H9 (cell line): ENCODE results near the gene DNAJC7. TPM values are rescaled to one million over a fixed set of nuclear protein-coding genes. Genes with fewer than 3 reads are reported as not detected.

Experiments
- DNase-seq: peaks from one replicate; pipeline ENCODE4 v3.0.0-alpha.2; 2017
- H2AFZ ChIP-seq: one replicate; pipeline ENCODE4 v1.6.1; 2013; ENCODE audit warnings: mild to moderate bottlenecking, low read length, control low read depth, moderate library complexity
- H2AK5ac ChIP-seq: 2 replicates; pipeline ENCODE4 v1.6.1; 2013; ENCODE audit warnings: low read length, control low read depth, mixed read lengths; ENCODE audit not compliant: insufficient read length
- H2BK120ac ChIP-seq: one replicate; pipeline ENCODE4 v1.6.1; 2013; ENCODE audit warnings: low read depth, mild to moderate bottlenecking, low read length, control low read depth, inconsistent platforms; ENCODE audit not compliant: poor library complexity, severe bottlenecking
- H2BK12ac ChIP-seq: 2 replicates; pipeline ENCODE4 v1.6.1; 2013; ENCODE audit warnings: low read length, control low read depth, mixed read lengths, low read depth; ENCODE audit not compliant: insufficient read length
- H2BK15ac ChIP-seq: 2 replicates; pipeline ENCODE4 v1.6.1; 2013; ENCODE audit warnings: low read depth, low read length, control low read depth
- H2BK20ac ChIP-seq: one replicate; pipeline ENCODE4 v1.6.1; 2013; ENCODE audit warnings: low read depth, mild to moderate bottlenecking, low read length, control low read depth, inconsistent platforms; ENCODE audit not compliant: poor library complexity, severe bottlenecking
- H2BK5ac ChIP-seq: 2 replicates; pipeline ENCODE4 v1.6.1; 2013; ENCODE audit warnings: low read length, control low read depth, mixed read lengths; ENCODE audit not compliant: insufficient read length
- H3K14ac ChIP-seq: 2 replicates; pipeline ENCODE4 v1.6.1; 2013; ENCODE audit warnings: low read length, control low read depth; ENCODE audit not compliant: insufficient read depth
- H3K18ac ChIP-seq: 2 replicates; pipeline ENCODE4 v1.6.1; 2013; ENCODE audit warnings: low read depth, mild to moderate bottlenecking, mixed read lengths, low read length, control low read depth; ENCODE audit not compliant: insufficient read length
- H3K23ac ChIP-seq: 2 replicates; pipeline ENCODE4 v1.6.1; 2013; ENCODE audit warnings: low read length, control low read depth, mixed read lengths, low read depth; ENCODE audit not compliant: insufficient read length
- H3K23me2 ChIP-seq: 2 replicates; pipeline ENCODE4 v1.6.1; 2013; ENCODE audit warnings: low read depth, mild to moderate bottlenecking, mixed read lengths, low read length, control low read depth; ENCODE audit not compliant: insufficient read length, poor library complexity, severe bottlenecking
- H3K27ac ChIP-seq: 2 replicates; pipeline ENCODE4 v1.5.1; 2013; ENCODE audit warnings: low read length, control low read depth, mixed read lengths, low read depth; ENCODE audit not compliant: insufficient read length
- H3K27me3 ChIP-seq: 2 replicates; pipeline ENCODE4 v1.6.1; 2013; ENCODE audit warnings: low read length, control low read depth, inconsistent platforms; ENCODE audit not compliant: insufficient read depth
- H3K4ac ChIP-seq: 2 replicates; pipeline ENCODE4 v1.6.1; 2013; ENCODE audit warnings: low read depth, mild to moderate bottlenecking, control low read depth, inconsistent platforms, low read length, moderate library complexity
- H3K4me1 ChIP-seq: 2 replicates; pipeline ENCODE4 v1.6.1; 2013; ENCODE audit warnings: low read length, control low read depth, inconsistent platforms; ENCODE audit not compliant: insufficient read depth
- H3K4me2 ChIP-seq: 2 replicates; pipeline ENCODE4 v1.6.1; 2013; ENCODE audit warnings: low read length, control low read depth, mixed read lengths; ENCODE audit not compliant: insufficient read length, insufficient read depth
- H3K56ac ChIP-seq: 2 replicates; pipeline ENCODE4 v1.6.1; 2013; ENCODE audit warnings: low read depth, mild to moderate bottlenecking, mixed read lengths, low read length, control low read depth; ENCODE audit not compliant: insufficient read length
- H3K79me1 ChIP-seq: 2 replicates; pipeline ENCODE4 v1.6.1; 2013; ENCODE audit warnings: low read depth, mild to moderate bottlenecking, moderate library complexity, low read length, control low read depth, inconsistent platforms; ENCODE audit not compliant: insufficient read depth, poor library complexity, severe bottlenecking
- H3K79me2 ChIP-seq: 2 replicates; pipeline ENCODE4 v1.6.1; 2013; ENCODE audit warnings: low read length, control low read depth, inconsistent platforms; ENCODE audit not compliant: insufficient read depth
- H3K9ac ChIP-seq: 2 replicates; pipeline ENCODE4 v1.6.1; 2013; ENCODE audit warnings: low read length, control low read depth, mixed read lengths; ENCODE audit not compliant: insufficient read length; ENCODE audit errors: extremely low read depth
- H3K9me3 ChIP-seq: one replicate; pipeline ENCODE4 v1.6.1; 2013; ENCODE audit warnings: low read depth, low read length, inconsistent platforms; ENCODE audit not compliant: control insufficient read depth
- H3T11ph ChIP-seq: one replicate; pipeline ENCODE4 v1.6.1; 2013; ENCODE audit warnings: mild to moderate bottlenecking, low read length, control low read depth, inconsistent platforms
- H4K20me1 ChIP-seq: one replicate; pipeline ENCODE4 v1.6.1; 2013; ENCODE audit not compliant: control insufficient read depth, insufficient read length, insufficient read depth
- H4K5ac ChIP-seq: 2 replicates; pipeline ENCODE4 v1.6.1; 2013; ENCODE audit warnings: low read depth, mild to moderate bottlenecking, mixed read lengths, low read length, control low read depth; ENCODE audit not compliant: insufficient read length
- H4K8ac ChIP-seq: replicated peaks from 2 replicates; pipeline ENCODE4 v1.6.1; 2013; ENCODE audit warnings: low read length, control low read depth, mixed read lengths, low read depth; ENCODE audit not compliant: insufficient read length
- H4K91ac ChIP-seq: 2 replicates; pipeline ENCODE4 v1.6.1; 2013; ENCODE audit warnings: low read depth, mild to moderate bottlenecking, moderate library complexity, mixed read lengths, low read length, control low read depth; ENCODE audit not compliant: insufficient read length
- H3K27ac Mint-ChIP-seq, 3 experiments: 2 replicates in 2 of 3; 3 replicates in 1 of 3; pipeline ENCODE4 v1.8.0; 2020 to 2021; ENCODE audit warnings: mixed read lengths in 3 of 3, mild to moderate bottlenecking in 1 of 3, moderate library complexity in 1 of 3
- H3K27me3 Mint-ChIP-seq: 2 replicates; pipeline ENCODE4 v1.8.0; 2021; ENCODE audit warnings: low read depth, mild to moderate bottlenecking, moderate library complexity, mixed read lengths
- H3K36me3 Mint-ChIP-seq, 3 experiments: 2 replicates in 2 of 3; 3 replicates in 1 of 3; pipeline ENCODE4 v1.8.0; 2020 to 2021; ENCODE audit warnings: low read depth in 3 of 3, mixed read lengths in 3 of 3; ENCODE audit not compliant: insufficient read depth in 1 of 3
- H3K4me1 Mint-ChIP-seq, 2 experiments: 2 replicates each; pipeline ENCODE4 v1.8.0; 2020; ENCODE audit warnings: mixed read lengths in 2 of 2
- H3K4me3 Mint-ChIP-seq, 2 experiments: 2 replicates in 1 of 2; 3 replicates in 1 of 2; pipeline ENCODE4 v1.8.0; 2020 to 2021; ENCODE audit warnings: mild to moderate bottlenecking in 2 of 2, mixed read lengths in 2 of 2, moderate library complexity in 1 of 2
- H3K9me3 Mint-ChIP-seq, 2 experiments: 2 replicates in 1 of 2; 3 replicates in 1 of 2; pipeline ENCODE4 v1.8.0; 2020; ENCODE audit warnings: mild to moderate bottlenecking in 2 of 2, mixed read lengths in 2 of 2, moderate library complexity in 1 of 2
- WGBS: extraction: QIAGEN DNeasy Blood & Tissue Kit; methylation state at CpG from one replicate; pipeline ENCODE4 v1.1.7; 2013; ENCODE audit warnings: missing lambda C conversion rate, low lambda C conversion rate, mixed read lengths; ENCODE audit not compliant: insufficient read length; ENCODE audit errors: extremely low coverage; 5-methylcytosine and 5-hydroxymethylcytosine counted together
- total RNA-seq: library from RNA; stranded (reverse); gene quantifications from 2 replicates; pipeline ENCODE4 v1.2.1, GENCODE V29; 2021
- TF ChIP-seq, protein P1 (sequence below): fragments of 200-600 bp; sonication (generic); conservative IDR thresholded peaks from 3 replicates; pipeline ENCODE4 v1.8.0; 2021; ENCODE audit warnings: antibody characterized with exemption, mild to moderate bottlenecking

DNAJC7 gene
- total RNA-seq, 1 experiment from 2014 or later = 141 TPM

DNA sequence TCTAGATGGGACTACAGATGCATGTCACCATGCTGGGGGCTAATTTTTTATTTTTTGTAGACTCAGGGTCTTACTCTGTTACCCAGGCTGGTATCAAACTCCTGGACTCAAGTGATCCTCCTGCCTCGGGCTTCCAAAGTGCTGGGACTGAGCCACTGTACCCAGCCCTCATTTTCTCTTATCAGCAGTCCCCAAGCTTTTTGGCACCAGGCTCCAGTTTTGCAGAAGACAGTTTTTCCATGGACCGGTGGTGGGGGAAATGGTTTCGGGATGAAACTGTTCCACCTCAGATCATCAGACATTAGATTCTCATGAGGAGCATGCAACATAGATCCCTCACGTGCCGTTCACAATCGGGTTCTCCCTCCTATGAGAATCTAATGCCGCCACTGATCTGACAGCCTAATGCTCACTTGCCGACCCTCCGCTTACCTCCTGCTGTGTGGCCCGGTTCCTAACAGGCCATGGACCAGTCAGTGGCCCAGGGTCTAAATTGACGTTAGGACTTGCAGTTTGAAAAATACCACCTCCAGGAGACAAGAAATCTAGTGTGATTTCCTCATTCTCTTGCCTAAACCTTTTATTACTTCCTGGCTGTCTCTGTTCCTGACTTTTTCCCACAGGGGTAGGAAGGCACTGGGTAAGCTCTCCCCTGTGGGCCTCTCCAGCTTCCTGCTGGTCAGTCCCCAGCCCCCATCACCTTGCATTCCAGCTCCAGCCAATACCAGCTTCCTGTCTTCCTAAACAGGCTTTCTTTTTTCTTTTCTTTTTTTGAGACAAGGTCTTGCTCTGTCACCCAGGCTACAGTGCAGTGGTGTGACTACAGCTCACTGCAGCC is 60.0 kb downstream of the DNAJC7 start:
- peak overlapping the region in 1 of 2 experiments; percentile 18; a peak in 1 of 5 replicates for H3K4me3 Mint-ChIP-seq
- Histone ChIP-seq H2BK120ac (no peak overlapping the region), H3K4ac (no peak overlapping the region)

More for the DNA sequence above, 60.0 kb downstream of the DNAJC7 start:
- DNase-seq = peak; percentile 61
- Histone ChIP-seq H3K4me1 (peaks cover 2% of the 10 kb centered on the region; the same call in 1 of the 2 replicates), H3K79me2 (no peaks in the 10 kb centered on the region), H3T11ph (no peak overlapping the region), H3K27me3 (no peaks in the 10 kb centered on the region), H4K91ac (no peak overlapping the region), H3K4me2 (peak overlapping the region; percentile 1), H2BK20ac (no peak overlapping the region), H4K8ac (no peak overlapping the region), H2BK12ac (no peak overlapping the region), H3K56ac (no peak overlapping the region), H2AK5ac (no peak overlapping the region), H2BK15ac (no peak overlapping the region), H3K23me2 (no peaks in the 10 kb centered on the region), H3K23ac (no peak overlapping the region), H3K27ac (no peak overlapping the region), H2AFZ (no peak overlapping the region), H2BK5ac (no peak overlapping the region), H3K9me3 (no peaks in the 10 kb centered on the region), H3K9ac (no peak overlapping the region), H3K79me1 (no peaks in the 10 kb centered on the region), H3K14ac (no peak overlapping the region), H3K18ac (no peak overlapping the region), H4K5ac (no peak overlapping the region), H4K20me1 (no peaks in the 10 kb centered on the region)
- Mint-ChIP-seq H3K4me1 (peaks cover 30 to 31% of the 10 kb centered on the region in 2 experiments), H3K36me3 (no peaks in the 10 kb centered on the region; a peak in 2 of 7 replicates), H3K27me3 (peaks cover 3% of the 10 kb centered on the region; the same call in 1 of the 2 replicates), H3K27ac (peak overlapping the region in 2 of 3 experiments; percentile 34 to 56; a peak in 4 of 7 replicates), H3K9me3 (no peaks in the 10 kb centered on the region)
- TF ChIP-seq, protein P1, sequence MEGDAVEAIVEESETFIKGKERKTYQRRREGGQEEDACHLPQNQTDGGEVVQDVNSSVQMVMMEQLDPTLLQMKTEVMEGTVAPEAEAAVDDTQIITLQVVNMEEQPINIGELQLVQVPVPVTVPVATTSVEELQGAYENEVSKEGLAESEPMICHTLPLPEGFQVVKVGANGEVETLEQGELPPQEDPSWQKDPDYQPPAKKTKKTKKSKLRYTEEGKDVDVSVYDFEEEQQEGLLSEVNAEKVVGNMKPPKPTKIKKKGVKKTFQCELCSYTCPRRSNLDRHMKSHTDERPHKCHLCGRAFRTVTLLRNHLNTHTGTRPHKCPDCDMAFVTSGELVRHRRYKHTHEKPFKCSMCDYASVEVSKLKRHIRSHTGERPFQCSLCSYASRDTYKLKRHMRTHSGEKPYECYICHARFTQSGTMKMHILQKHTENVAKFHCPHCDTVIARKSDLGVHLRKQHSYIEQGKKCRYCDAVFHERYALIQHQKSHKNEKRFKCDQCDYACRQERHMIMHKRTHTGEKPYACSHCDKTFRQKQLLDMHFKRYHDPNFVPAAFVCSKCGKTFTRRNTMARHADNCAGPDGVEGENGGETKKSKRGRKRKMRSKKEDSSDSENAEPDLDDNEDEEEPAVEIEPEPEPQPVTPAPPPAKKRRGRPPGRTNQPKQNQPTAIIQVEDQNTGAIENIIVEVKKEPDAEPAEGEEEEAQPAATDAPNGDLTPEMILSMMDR = no peak
- no CpG with 5 or more reads among the region's 11 CpGs for WGBS
